GM21576 (cell line): ENCODE results near the gene CRACR2B.

ENCODE experiments used
- ATAC-seq: cut with Tn5 transposase; IDR thresholded peaks from one replicate; pipeline ENCODE4 v1.9.1; 2021; ENCODE audit warnings: mild to moderate bottlenecking, moderate library complexity; ENCODE audit not compliant: unreplicated experiment

Gene CRACR2B

DNA sequence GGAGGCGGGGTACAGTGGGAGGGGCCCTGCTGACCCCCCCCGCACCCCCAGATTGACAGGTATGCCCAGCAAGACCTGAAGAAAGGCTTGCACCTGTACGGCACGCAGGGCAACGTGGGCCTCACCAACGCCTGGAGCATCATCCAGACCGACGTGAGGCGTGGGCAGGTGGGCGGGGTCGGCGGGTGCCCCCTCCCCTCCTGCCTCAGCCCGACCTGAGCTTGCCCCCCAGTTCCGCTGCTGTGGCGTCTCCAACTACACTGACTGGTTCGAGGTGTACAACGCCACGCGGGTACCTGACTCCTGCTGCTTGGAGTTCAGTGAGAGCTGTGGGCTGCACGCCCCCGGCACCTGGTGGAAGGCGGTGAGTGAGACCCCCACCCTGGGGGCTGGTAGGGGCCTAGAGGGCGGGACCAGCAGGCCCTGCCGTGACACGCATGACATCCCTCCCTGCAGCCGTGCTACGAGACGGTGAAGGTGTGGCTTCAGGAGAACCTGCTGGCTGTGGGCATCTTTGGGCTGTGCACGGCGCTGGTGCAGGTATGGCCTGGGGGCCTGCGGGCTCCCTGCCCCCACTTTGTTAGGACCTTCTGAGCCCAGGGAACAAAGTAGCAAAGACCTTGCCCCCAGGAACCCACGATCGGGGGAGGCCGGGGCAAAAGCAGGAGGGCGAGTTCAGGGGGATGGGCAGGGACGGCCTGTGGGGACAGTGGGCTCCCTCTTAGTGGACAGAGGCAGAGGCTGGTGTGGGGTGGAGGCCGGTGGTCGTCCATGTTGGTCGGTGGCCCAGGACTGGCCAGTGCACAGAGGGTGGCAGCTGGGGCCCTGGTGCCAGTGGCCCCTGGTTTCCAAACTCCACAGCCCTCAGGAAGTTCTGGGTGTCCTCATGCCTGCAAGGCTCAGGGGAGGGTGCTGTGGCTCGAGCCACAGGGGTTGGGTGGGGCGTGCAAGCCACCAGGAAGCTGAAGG lies 38.0 kb downstream of the CRACR2B start:
- no peak for ATAC-seq

DNA sequence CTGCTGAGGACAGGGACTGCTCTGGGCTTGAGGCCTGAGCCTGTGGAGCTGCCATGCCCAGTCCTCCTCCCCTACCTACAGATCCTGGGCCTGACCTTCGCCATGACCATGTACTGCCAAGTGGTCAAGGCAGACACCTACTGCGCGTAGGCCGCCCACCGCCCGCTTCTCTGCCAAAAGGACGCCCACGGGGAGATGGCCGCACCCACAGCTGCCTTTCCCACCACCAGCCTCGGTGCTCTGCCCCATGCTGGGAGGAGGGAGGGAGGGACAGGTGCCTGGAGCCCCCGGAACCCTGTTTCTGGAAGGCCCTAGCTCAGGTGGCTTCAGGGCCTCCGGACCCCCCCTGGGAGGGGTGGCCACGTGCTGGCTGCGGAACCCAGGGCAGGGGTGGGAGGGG lies 38.8 kb downstream of the CRACR2B start:
- ATAC-seq, result no peak

DNA sequence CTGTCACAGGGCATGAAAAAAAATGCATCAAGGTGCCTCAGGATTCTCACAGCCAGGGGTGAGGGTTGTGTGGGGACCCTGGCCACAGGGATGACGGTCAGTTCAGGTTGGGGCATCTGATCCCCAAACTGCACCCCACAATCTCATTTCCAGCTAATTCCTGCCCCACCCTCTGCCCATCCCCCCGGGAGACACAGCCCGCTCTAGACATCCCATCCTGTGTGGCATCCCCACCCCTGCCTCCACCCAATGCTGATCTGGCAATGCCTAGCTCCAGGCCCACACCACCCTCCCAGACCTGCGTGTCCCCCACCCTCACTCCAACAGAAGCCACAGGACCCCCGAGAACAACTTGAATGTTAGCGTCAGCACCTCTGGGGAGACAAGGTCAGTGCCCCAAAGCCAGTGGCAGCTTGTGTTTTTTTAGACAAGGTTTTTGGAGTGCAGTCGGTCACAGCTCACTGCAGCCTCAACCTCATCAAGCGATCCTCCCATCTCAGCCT lies 40.2 kb downstream of the CRACR2B start:
- no peak for ATAC-seq

DNA sequence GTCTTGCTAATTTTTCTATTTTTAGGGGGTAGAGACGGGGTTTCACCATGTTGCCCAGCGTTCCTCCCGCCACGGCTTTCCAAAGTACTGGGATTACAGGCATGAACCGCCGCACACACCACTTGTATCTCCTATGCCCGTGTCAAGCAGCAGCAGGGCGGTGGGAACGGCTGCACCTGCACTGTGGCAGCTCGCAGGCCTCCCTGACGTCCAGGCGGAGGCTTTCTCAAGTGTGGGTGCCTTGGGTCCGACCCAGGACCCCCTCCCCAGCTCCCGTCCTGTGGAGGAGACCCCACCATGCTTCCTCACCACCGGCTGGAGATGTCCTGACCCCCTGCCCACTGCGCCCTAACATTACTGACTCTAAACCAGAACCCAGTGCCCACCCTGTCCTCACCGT lies 40.7 kb downstream of the CRACR2B start:
- no peak for ATAC-seq

DNA sequence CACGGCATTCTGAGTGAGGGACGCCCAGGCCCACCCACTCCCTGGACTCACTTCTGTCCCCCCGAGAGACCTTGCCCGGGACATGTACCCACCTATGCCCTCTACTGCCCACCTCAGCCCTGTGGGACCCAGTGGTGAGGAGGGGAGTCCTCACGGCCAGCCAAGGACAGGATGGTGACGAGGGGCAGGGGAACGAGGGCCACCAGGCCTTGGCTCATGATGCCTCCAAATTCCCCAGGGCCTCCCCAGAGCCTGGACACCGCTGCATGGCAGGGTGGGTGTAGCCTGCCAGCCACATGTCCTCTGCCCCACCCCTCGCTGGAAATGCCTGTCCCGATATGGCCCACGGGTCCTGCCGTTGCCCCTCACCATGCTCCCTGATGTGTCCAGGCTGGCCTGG lies 41.1 kb downstream of the CRACR2B start:
- ATAC-seq, result no peak

DNA sequence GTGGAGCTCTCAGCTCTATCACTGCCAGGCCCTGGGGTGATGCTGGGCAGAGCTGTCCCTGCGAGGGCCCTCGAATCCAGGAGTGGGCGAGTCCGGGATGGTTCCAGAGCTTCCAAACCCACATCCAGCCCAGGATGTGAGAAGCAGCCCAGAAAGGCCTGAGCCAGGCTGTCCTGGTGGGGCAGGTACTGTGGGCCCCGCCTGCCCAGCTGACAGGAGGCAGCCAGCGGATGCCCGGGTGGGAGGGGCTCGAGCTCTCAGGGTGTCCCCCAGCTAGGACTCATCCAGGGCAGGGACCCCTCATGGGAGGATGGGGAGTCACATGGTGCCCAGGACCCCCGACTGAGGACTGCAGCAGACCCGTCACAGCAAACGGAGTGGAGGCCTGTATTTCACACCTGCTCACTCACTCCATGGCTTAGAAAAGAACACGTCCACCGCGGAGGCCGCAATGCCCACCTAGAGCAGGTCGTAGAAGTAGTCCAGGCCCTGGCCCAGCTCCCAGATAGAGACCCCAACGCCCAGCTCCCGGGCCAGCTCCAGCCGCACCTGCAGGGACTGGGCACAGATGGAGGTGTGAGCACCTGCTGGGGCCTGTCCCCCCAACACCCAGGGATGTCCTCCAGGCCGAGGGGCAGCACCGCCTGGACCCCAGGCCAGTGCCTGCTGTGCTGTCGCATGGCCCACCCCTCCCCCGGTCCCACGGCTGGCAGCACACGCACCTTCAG lies 41.8 kb downstream of the CRACR2B start:
- no peak for ATAC-seq

DNA sequence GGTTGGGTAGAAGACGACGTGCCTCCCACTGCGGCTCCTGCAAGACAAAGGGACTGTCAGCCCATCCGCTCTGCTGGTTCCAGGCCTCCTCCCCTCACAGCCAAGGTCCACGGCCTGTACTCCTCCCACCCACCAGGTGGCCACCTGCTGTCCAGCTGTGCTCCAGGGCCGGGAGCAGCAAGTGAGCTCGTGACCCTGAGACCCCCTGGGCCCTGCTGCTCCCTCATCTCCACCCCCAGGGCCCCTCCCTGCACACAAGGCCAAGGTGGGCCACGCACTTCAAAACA lies 42.4 kb downstream of the CRACR2B start:
- ATAC-seq, result no peak

DNA sequence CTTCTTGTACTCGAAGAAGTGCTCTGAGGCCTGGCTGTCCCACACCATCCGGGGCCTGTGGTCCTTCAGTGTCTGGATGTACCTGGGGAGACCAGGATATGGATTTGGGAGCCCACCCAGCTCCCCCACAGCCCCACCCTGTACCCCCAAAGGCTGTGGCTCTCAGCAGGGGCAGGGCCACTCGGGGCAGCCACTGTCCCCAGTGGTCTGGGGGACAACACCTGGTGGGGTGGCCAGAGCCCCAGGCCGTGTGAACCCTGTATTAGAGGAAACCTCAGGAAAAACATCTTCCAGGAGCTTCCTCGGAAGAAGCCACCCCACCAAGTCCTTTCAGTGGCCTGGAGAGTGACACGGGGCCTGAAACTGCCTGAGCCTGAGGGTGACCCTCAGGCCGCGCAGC lies 42.7 kb downstream of the CRACR2B start:
- no peak for ATAC-seq

DNA sequence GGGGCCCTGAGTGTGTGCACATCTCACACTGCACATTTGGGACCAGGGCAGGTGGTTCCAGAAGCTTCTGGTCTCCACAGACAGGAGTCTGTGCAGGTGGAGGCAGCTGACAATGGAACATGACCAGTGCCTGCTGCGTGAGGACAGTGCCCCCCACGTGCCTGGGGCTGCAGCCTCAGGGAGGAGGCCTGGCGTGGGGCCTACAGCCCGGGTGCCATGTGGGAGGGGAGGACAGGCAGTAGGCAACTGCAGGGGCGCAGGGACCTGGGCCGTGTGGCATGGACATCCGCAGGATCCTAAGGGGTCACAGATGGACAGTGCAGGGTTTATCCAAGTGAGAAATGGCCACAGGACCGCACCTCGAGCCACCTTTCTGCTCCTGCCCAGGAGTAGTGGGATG lies 43.8 kb downstream of the CRACR2B start:
- ATAC-seq, result no peak

DNA sequence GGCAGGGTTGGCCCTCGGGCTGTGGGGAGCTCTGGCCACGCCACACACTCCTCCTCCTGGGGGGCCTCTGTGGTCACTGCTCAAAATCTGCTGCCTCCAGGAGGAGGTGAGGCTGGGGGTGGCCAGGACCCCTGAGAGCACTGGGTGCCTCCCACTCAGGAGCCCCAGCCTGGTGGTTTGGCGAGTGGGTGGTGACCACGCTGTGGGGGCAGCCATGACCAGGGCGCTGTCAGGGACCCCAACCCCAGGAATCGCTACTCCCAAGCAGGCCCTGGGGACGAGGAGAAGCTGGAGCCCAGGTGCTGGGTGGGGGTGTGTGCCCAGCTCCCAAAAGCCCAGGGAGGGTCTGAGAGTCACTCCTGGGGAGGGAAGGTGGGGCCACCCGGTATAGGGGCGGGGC lies 45.1 kb downstream of the CRACR2B start:
- no peak for ATAC-seq

DNA sequence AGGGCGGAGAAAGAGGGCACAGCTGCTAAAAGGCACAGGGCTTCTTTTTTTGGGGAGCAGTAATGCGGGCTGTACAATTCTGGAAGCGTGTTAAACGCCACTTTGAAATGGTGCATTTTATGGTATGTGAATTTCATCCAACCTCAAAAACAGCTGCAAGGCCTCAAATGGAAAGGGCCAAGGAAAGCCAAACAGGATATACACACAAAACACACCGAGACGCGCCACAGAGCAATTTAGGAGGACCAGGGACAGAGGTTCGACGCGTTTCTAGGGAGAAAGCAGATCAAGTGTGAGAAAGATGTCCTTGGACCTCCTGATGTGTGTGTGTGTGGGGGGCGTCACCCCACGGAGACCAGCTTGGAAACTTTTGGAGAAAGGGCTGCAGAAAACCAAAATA lies 46.0 kb downstream of the CRACR2B start:
- no peak for ATAC-seq

DNA sequence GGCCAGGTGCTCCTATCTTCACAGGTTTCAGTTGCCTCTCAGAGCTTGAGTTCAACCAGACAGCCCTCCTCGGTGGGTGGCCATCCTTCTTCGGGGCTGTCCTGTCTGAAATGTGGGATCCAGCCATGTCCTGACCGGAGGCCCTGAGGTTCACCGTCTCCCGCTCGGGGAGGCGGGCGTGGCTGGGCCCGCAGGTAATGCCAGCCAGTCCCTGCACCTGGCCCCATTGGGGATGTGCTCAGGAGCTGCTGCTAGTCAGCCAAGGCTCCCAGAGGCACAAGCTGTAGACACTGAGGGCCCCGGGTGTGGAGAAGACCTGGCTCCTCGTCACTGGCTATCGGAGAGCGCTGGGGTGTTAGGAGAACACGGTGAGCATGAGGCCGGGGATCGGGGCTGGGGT lies 47.5 kb downstream of the CRACR2B start:
- ATAC-seq, result no peak

DNA sequence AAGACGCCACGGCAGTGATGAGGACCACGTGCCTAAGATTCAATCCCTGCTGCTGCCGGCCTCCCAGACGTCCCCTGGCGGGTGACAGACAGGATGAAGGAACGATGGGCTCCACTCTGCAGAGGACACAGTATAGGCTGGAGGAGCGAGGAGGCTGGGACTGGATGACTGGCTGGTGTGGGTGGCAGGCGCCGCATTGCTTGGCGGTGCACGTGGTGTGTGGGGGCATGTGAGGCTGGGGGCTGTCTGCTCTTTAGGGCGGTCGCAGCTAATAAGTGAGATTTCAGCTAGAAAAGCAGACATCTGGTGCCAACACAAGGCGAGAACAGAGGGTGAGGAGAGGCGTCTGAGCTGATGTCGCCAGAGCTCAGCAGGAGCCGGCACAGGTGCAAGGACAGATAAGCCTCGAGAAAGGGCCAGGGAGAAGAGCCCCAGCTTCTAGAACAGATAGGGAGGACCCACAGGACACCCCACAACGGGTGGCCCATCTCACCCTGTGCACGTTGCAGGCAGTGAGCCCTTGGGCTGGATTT lies 48.1 kb downstream of the CRACR2B start:
- no peak for ATAC-seq

DNA sequence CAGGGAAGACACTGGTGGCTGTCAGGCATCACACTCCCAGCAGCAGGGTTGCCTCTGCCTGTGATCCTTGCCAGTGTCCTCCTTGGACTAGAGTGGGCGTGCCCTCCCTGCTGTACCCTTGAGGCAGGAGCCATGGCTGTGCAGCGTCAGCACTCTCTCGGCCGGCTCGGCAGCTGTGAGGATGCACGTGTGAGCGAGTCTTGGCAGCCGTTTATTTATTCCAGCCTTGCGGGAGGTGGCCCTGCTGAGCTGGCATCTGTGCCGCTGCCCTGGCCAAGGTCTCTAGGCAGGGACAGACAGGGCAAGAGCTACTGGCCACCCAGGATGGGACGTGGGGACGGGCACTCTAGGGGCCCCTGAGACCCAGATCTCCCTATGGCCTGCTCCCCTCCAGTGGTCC lies 48.8 kb downstream of the CRACR2B start:
- ATAC-seq, result no peak

DNA sequence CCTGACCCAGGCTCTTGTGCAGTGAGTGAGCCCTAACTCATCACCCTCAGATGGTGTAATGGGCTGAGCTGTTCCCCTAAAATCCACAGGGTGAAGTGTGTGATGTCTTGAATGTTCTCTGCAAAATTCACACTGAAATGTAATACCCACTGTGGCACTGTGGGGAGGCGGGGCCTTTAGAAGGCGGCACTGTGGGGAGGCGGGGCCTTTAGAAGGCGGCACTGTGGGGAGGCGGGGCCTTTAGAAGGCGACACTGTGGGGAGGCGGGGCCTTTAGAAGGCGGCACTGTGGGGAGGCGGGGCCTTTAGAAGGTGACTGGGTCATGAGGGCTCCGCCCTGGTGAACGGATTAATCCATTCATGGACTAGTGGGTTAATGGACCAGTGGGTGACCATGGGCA lies 49.8 kb downstream of the CRACR2B start:
- ATAC-seq, result no peak

DNA sequence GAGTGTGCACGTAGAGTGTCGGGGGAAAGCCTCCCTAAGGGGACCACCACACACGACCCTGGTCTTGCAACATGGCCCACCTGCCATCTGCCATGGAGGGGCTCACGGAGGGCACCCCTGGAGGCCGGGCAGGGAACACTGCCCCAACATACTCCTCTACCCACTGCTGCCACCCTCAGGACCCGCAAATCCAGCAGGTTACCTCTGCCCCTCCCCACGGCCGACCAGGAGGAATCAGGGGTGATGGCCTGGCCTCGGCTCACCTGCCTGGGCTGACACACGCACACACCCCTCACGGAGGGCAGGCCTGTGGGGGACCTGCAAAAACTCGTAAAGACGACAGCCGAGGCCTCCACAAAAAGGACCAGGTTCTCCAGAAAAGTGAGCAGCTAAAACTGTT lies 52.7 kb downstream of the CRACR2B start:
- no peak for ATAC-seq
